Endothelial cell of umbilical vein (primary cell): ENCODE measurements around the gene UBE2I. TPM values are rescaled to one million over a fixed set of nuclear protein-coding genes. Genes with fewer than 3 reads are reported as not detected.

Experiments used
- BruUV-seq: library from RNA; stranded (reverse); fragments of 400-500 nt; replicated peaks from 2 replicates; lab custom pipeline; 2021; lab: Mats Ljungman, UMichigan
- CTCF ChIA-PET: fragments of 300-600, 350-600 bp; sonication (Branson Sonifier 250); formaldehyde crosslinking; loops from one replicate; lab custom pipeline; 2021; ENCODE audit warnings: antibody characterized with exemption, inconsistent platforms; lab: Charles Lee
- POLR2A ChIA-PET: fragments of 300-600, 350-600 bp; sonication (Branson Sonifier 250); formaldehyde crosslinking; loops from one replicate; lab custom pipeline; 2021; ENCODE audit warnings: antibody characterized with exemption, inconsistent platforms; lab: Charles Lee
- DNase-seq: peaks from one replicate; pipeline ENCODE4 v3.0.0-alpha.2; 2011; ENCODE audit warnings: low read depth, low spot score
- FAIRE-seq: peaks from 2 replicates; lab custom pipeline; 2011; peaks lifted over from hg19 to GRCh38; lab: Jason Lieb, UNC
- H2AFZ ChIP-seq: 2 replicates; pipeline ENCODE4 v1.6.0; 2012; ENCODE audit warnings: low read depth, low read length, control low read depth, inconsistent platforms
- H3K27ac ChIP-seq: 2 replicates; pipeline ENCODE4 v1.5.1; 2011; ENCODE audit warnings: low read depth, mild to moderate bottlenecking, control low read depth, low read length, moderate library complexity; ENCODE audit not compliant: insufficient read depth
- H3K27me3 ChIP-seq, 2 experiments: 2 replicates each; pipeline versions ENCODE4 v1.6.0 to v1.6.1; 2011; ENCODE audit warnings: low read length in 2 of 2, mixed read lengths in 1 of 2; ENCODE audit not compliant: control insufficient read depth in 2 of 2, insufficient read depth in 2 of 2
- H3K36me3 ChIP-seq, 2 experiments: 2 replicates in 1 of 2; 3 replicates in 1 of 2; pipeline ENCODE4 v1.5.1; 2011; ENCODE audit warnings: low read length in 2 of 2, mild to moderate bottlenecking in 1 of 2, moderate library complexity in 1 of 2; ENCODE audit not compliant: control insufficient read depth in 2 of 2, insufficient read depth in 2 of 2; ENCODE audit errors: extremely low read depth in 1 of 2
- H3K4me1 ChIP-seq: 3 replicates; pipeline ENCODE4 v1.5.1; 2011; ENCODE audit warnings: mild to moderate bottlenecking, low read length; ENCODE audit not compliant: control insufficient read depth, insufficient read depth; ENCODE audit errors: extremely low read depth
- H3K4me2 ChIP-seq: 2 replicates; pipeline ENCODE4 v1.6.1; 2011; ENCODE audit warnings: low read length, control low read depth, mixed read lengths; ENCODE audit not compliant: insufficient read depth
- H3K4me3 ChIP-seq, 3 experiments: fragments of 200-600 bp in 1 of 3; sonication (generic), shearing (Covaris generic) in 1 of 3; replicated peaks in 1 of 3; 2 replicates each; pipeline ENCODE4 v1.5.1; 2011 to 2016; ENCODE audit warnings: control low read depth in 3 of 3, low read length in 3 of 3, mild to moderate bottlenecking in 2 of 3, inconsistent platforms in 1 of 3, low read depth in 1 of 3, moderate library complexity in 1 of 3; ENCODE audit not compliant: insufficient read depth in 1 of 3
- H3K79me2 ChIP-seq: 2 replicates; pipeline ENCODE4 v1.6.0; 2012; ENCODE audit warnings: low read length, inconsistent platforms; ENCODE audit not compliant: control insufficient read depth, insufficient read depth
- H3K9ac ChIP-seq: replicated peaks from 2 replicates; pipeline ENCODE3; 2011; ENCODE audit warnings: low read length, control low read depth; ENCODE audit not compliant: insufficient read depth; ENCODE audit errors: extremely low read depth
- H3K9me1 ChIP-seq: replicated peaks from 3 replicates; pipeline ENCODE4 v1.6.0; 2011; ENCODE audit warnings: mild to moderate bottlenecking, low read length; ENCODE audit not compliant: control insufficient read depth, insufficient read depth; ENCODE audit errors: extremely low read depth
- H3K9me3 ChIP-seq: replicated peaks from 2 replicates; pipeline ENCODE4 v1.5.1; 2012; ENCODE audit warnings: low read length, inconsistent platforms; ENCODE audit not compliant: control insufficient read depth, insufficient read depth
- H4K20me1 ChIP-seq: replicated peaks from 2 replicates; pipeline ENCODE3; 2011; ENCODE audit warnings: mild to moderate bottlenecking, low read length; ENCODE audit not compliant: control insufficient read depth, insufficient read depth; ENCODE audit errors: extremely low read depth
- EZH2 ChIP-seq: IDR thresholded peaks from 2 replicates; pipeline ENCODE4 v1.6.1; 2012; ENCODE audit warnings: borderline replicate concordance, low read depth, mild to moderate bottlenecking, moderate library complexity, low read length, inconsistent platforms; ENCODE audit not compliant: severe bottlenecking
- FOS ChIP-seq: IDR thresholded peaks from 2 replicates; pipeline ENCODE4 v1.6.1; 2011; ENCODE audit warnings: mild to moderate bottlenecking, low read length, moderate library complexity, borderline replicate concordance; ENCODE audit not compliant: insufficient read depth
- GATA2 ChIP-seq: IDR thresholded peaks from 2 replicates; pipeline ENCODE4 v1.7.0; 2011; ENCODE audit warnings: low read depth, mild to moderate bottlenecking, moderate library complexity, mixed read lengths, low read length; ENCODE audit not compliant: insufficient read length, insufficient read depth
- JUN ChIP-seq: IDR thresholded peaks from 2 replicates; pipeline ENCODE4 v1.6.1; 2011; ENCODE audit warnings: borderline replicate concordance, low read depth; ENCODE audit not compliant: insufficient read length, insufficient read depth
- MYC ChIP-seq: IDR thresholded peaks from one replicate; pipeline ENCODE4 v1.6.1; 2011; ENCODE audit warnings: mild to moderate bottlenecking, low read depth, low read length
- POLR2A ChIP-seq: IDR thresholded peaks from 2 replicates; pipeline ENCODE4 v1.6.1; 2012; ENCODE audit warnings: low read depth, mild to moderate bottlenecking, control low read depth, low read length
- POLR2AphosphoS5 ChIP-seq: IDR thresholded peaks from 2 replicates; pipeline ENCODE4 v1.6.1; 2012; ENCODE audit warnings: low read depth, mild to moderate bottlenecking, control low read depth, low read length, moderate library complexity; ENCODE audit not compliant: insufficient read depth
- dilution Hi-C: fragments of 300-500 bp; cut with MboI; formaldehyde crosslinking; loops from one replicate; pipeline ENCODE4 v1.15.0; 2019; ENCODE audit warnings: low sequenced_read_pairs; ENCODE audit not compliant: extremely low pct_ligation_motif_present
- intact Hi-C: fragments of 100-400 bp; cut with micrococcal nuclease; formaldehyde crosslinking; loops from one replicate; pipeline ENCODE4 v1.10.0; 2022
- polyA plus RNA-seq, 4 experiments: library from polyadenylated mRNA; depleted of rRNA in 3 of 4; stranded (reverse) in 3 of 4; unstranded in 1 of 4; fragments of >200 nt; gene quantifications; 2 replicates each; pipeline versions ENCODE4 v1.2.1 to v1.2.3, GENCODE V29; 2011 to 2012; ENCODE audit warnings: missing spikeins in 1 of 4
- total RNA-seq: library from RNA; stranded (reverse); gene quantifications from 2 replicates; pipeline ENCODE4 v1.2.3, GENCODE V29; 2021
- TF ChIP-seq, protein P1 (sequence below): IDR thresholded peaks from 2 replicates; pipeline ENCODE4 v1.6.1; 2011; ENCODE audit not compliant: insufficient read depth, insufficient read length
- TF ChIP-seq, protein P2 (sequence below), 2 donors: IDR thresholded peaks; 1 replicate in 1 of 2; 2 replicates in 1 of 2; pipeline ENCODE4 v1.5.1; 2011; ENCODE audit warnings: low read length in 2 of 2, mild to moderate bottlenecking in 2 of 2, moderate library complexity in 2 of 2, control low read depth in 1 of 2, inconsistent platforms in 1 of 2, low read depth in 1 of 2; ENCODE audit not compliant: insufficient read depth in 1 of 2; ENCODE audit errors: extremely low read depth in 1 of 2

The UBE2I gene
- total and polyA plus RNA-seq, 2 donors (not counting 3 experiments of a cell fraction or from before 2014, with no cell fraction given): 122 to 233 TPM

DNA sequence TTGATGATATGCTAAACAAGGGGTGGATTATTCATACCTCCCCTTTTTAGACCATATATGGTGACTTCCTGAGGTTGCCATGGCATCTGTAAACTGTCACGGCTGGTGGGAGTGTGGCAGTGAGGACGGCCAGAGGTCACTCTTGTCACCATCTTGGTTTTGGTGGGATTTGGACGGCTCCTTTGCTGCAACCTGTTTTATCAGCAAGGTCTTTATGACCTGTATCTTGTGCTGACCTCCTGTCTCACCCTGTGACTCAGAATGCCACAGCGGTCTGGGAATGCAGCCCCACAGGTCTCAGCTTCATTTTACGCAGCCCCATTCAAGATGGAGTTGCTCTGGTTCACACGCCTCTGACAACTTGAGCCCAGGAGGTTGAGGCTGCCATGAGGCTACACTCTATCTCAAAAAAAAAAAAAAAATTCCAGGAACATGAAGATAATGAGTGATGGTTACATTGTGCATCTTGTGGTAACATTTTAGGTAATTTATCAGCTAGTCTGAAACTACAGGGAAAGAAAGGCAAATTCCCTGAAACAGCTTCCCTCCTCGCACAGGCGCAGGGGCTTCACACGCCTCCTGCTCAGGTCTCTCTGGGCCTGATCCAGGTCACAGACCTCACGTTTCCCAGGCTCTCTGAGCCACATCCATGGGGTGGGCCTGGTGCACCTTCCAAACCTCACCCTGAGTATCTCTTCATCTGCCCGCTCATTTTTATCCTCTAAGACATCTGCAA is 15.3 kb upstream of the UBE2I start:
- POLR2A ChIA-PET: no interaction called here
- CTCF ChIA-PET: interaction anchor here (0.7 kb wide), 1 partner anchor 489 kb away, joined by 3 read pairs; the partner anchor contains the start of gene NUBP2

More for the DNA sequence above, 15.3 kb upstream of the UBE2I start:
- H3K79me2 ChIP-seq: no peaks in the 10 kb centered on the region
- no peak overlapping the region for H3K4me3 ChIP-seq
- BruUV-seq: no TSS peak
- dilution Hi-C loops (no loop called here), intact Hi-C loops (no loop called here)
- no peak overlapping the region for H3K27ac ChIP-seq
- TF ChIP-seq MYC (no peak), EZH2 (no peak), JUN (no peak), FOS (no peak), POLR2AphosphoS5 (no peak), GATA2 (no peak), POLR2A (no peak)
- TF ChIP-seq, protein P1, sequence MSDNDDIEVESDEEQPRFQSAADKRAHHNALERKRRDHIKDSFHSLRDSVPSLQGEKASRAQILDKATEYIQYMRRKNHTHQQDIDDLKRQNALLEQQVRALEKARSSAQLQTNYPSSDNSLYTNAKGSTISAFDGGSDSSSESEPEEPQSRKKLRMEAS: no peak
- TF ChIP-seq, protein P2, sequence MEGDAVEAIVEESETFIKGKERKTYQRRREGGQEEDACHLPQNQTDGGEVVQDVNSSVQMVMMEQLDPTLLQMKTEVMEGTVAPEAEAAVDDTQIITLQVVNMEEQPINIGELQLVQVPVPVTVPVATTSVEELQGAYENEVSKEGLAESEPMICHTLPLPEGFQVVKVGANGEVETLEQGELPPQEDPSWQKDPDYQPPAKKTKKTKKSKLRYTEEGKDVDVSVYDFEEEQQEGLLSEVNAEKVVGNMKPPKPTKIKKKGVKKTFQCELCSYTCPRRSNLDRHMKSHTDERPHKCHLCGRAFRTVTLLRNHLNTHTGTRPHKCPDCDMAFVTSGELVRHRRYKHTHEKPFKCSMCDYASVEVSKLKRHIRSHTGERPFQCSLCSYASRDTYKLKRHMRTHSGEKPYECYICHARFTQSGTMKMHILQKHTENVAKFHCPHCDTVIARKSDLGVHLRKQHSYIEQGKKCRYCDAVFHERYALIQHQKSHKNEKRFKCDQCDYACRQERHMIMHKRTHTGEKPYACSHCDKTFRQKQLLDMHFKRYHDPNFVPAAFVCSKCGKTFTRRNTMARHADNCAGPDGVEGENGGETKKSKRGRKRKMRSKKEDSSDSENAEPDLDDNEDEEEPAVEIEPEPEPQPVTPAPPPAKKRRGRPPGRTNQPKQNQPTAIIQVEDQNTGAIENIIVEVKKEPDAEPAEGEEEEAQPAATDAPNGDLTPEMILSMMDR (IDR thresholded peaks at IDR 0.05; ENCODE audit: extremely low read depth in 1 of 2, insufficient read depth in 1 of 2, low read depth in 1 of 2, low read length in 2 of 2): no peak
- FAIRE-seq (no peak), DNase-seq (no peak)
- no peak overlapping the region for H3K4me2 ChIP-seq
- H2AFZ ChIP-seq: no peak overlapping the region
- H4K20me1 ChIP-seq: no peaks in the 10 kb centered on the region
- H3K9me3 ChIP-seq: no peaks in the 10 kb centered on the region
- peaks cover 12 to 15% of the 10 kb centered on the region in 2 experiments for H3K27me3 ChIP-seq
- no peaks in the 10 kb centered on the region for H3K9me1 ChIP-seq
- no peak overlapping the region for H3K9ac ChIP-seq
- H3K36me3 ChIP-seq: no peaks in the 10 kb centered on the region
- peaks cover 2% of the 10 kb centered on the region for H3K4me1 ChIP-seq
